Colonic mucosa (tissue), 4 donors: ENCODE results near the gene PTBP3. TPM values are rescaled to one million over a fixed set of nuclear protein-coding genes. Genes with fewer than 3 reads are reported as not detected.
"Not testable (repeated sequence)": the region's sequence is repeated elsewhere in the genome, so short reads cannot be mapped to it uniquely, and the experiment has no call there.

Experiments used
- DNase-seq: peaks from one replicate; pipeline ENCODE4 v3.0.0-alpha.2; 2020
- H3K27ac ChIP-seq: fragments of 200-600 bp; one replicate; pipeline ENCODE4 v1.8.0; 2021
- H3K27me3 ChIP-seq: fragments of 200-600 bp; one replicate; pipeline ENCODE4 v1.8.0; 2021
- H3K36me3 ChIP-seq: fragments of 200-600 bp; one replicate; pipeline ENCODE4 v1.8.0; 2021
- H3K4me1 ChIP-seq: fragments of 200-600 bp; one replicate; pipeline ENCODE4 v1.8.0; 2021; ENCODE audit warnings: mild to moderate bottlenecking
- H3K4me3 ChIP-seq: fragments of 200-600 bp; one replicate; pipeline ENCODE4 v1.8.0; 2021
- H3K9ac ChIP-seq, 2 donors: one replicate each; pipeline ENCODE4 v1.7.0; 2013; ENCODE audit warnings: control low read depth in 2 of 2, low read depth in 2 of 2, low read length in 2 of 2
- H3K9me3 ChIP-seq: fragments of 200-600 bp; one replicate; pipeline ENCODE4 v1.8.0; 2021
- intact Hi-C: fragments of 100-400 bp; cut with DNase I; formaldehyde crosslinking; loops from one replicate; pipeline ENCODE4 v1.14.1; 2022
- total RNA-seq, 2 donors: library from RNA; stranded (reverse); fragmentation: NEBNext Ultra II Directional in 1 of 2; extraction: Animal tissue kit (Norgen Biotek cat#: 25700) in 1 of 2; gene quantifications; one replicate each; pipeline ENCODE4 v1.2.1, GENCODE V29; 2021
- TF ChIP-seq, protein P1 (sequence below): fragments of 200-600 bp; IDR thresholded peaks from one replicate; pipeline ENCODE4 v1.8.0; 2022; ENCODE audit warnings: antibody characterized with exemption, mild to moderate bottlenecking
- donor health status: healthy.
- donor health status: DM: no; HTN: no; CAD: no.
- donor health status: DM: no; HTN: no; CAD: no.

Gene PTBP3
- total RNA-seq, 2 donors from 2014 or later: 137 to 168 TPM

DNA sequence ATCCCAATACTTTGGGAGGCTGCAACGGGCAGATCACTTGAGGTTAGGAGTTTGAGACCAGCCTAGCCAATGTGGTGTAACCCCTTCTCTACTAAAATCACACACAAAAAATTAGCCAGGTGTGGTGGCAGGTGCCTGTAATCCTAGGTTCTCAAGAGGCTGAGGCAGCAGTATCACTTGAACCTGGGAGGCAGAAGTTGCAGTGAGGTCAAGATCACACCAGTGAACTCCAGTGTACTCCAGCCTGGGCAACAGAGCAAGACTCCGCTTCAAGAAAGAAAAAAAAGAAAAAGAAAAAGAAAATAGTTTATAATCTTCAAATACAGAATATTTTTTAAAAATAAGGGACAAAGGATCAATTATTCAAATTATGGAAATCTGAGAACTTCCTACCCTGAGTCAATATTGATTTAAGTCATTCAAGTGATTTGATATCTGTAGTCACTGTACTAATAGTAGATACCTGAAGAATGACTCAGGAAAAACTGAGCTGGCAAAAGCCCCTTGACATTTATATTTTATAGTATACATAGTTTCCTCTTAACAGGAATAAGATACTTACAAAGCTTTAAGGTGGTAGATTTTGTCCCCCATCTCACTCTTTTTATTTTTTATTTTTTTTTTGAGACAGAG lies 61.8 kb downstream of the PTBP3 start:
- no peak overlapping the region for H3K27ac ChIP-seq
- no peak for DNase-seq
- H3K4me3 ChIP-seq: no peak overlapping the region
- no peaks in the 10 kb centered on the region for H3K36me3 ChIP-seq
- no peak overlapping the region for H3K9ac ChIP-seq
- intact Hi-C loops: no loop called here
- no peaks in the 10 kb centered on the region for H3K27me3 ChIP-seq
- no peaks in the 10 kb centered on the region for H3K9me3 ChIP-seq
- no peaks in the 10 kb centered on the region for H3K4me1 ChIP-seq
- TF ChIP-seq, protein P1, sequence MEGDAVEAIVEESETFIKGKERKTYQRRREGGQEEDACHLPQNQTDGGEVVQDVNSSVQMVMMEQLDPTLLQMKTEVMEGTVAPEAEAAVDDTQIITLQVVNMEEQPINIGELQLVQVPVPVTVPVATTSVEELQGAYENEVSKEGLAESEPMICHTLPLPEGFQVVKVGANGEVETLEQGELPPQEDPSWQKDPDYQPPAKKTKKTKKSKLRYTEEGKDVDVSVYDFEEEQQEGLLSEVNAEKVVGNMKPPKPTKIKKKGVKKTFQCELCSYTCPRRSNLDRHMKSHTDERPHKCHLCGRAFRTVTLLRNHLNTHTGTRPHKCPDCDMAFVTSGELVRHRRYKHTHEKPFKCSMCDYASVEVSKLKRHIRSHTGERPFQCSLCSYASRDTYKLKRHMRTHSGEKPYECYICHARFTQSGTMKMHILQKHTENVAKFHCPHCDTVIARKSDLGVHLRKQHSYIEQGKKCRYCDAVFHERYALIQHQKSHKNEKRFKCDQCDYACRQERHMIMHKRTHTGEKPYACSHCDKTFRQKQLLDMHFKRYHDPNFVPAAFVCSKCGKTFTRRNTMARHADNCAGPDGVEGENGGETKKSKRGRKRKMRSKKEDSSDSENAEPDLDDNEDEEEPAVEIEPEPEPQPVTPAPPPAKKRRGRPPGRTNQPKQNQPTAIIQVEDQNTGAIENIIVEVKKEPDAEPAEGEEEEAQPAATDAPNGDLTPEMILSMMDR: no peak

DNA sequence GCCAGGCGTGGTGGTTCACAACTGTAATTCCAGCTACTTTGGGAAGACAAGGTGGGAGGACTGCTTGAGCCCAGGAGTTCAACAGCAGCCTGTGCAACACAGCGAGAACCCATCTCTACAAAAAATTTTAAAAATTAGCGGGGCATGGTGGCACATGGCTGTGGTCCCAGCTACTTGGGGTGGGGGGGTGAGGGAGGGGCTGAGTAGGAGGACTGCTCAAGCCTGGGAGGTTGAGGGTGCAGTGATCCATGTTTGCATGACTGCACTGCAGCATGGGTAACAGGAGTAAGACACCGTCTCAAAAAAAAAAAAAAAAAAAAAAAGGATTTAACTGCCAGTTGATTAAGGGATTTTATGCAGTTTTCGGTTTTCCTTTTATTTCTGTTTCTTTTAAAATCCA lies 65.0 kb downstream of the PTBP3 start:
- no peaks in the 10 kb centered on the region for H3K36me3 ChIP-seq

DNA sequence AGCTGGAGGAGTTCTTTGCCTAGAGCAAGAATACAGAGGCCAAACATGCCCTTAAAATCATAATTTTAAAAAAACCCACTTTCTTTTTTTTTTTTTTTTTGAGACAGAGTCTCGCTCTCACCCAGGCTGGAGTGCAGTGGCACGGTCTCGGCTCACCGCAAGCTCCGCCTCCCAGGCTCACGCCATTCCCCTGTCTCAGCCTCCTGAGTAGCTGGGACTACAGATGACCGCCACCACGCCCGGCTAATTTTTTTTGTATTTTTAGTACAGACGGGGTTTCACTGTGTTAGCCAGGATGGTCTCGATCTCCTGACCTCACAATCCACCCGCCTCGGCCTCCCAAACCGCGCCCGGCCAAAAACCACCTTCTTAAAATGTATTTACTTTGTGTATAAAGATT lies 66.3 kb downstream of the PTBP3 start:
- H3K4me3 ChIP-seq, intact Hi-C loops, H3K27me3 ChIP-seq, H3K9me3 ChIP-seq, H3K4me1 ChIP-seq, H3K9ac ChIP-seq, H3K36me3 ChIP-seq, H3K27ac ChIP-seq, DNase-seq: not testable (repeated sequence)

More for the DNA sequence above, 65.0 kb downstream of the PTBP3 start:
- no peak for DNase-seq
- H3K4me1 ChIP-seq: no peaks in the 10 kb centered on the region
- H3K9me3 ChIP-seq: no peaks in the 10 kb centered on the region
- H3K9ac ChIP-seq: no peak overlapping the region
- no peak overlapping the region for H3K4me3 ChIP-seq
- H3K27ac ChIP-seq: no peak overlapping the region
- TF ChIP-seq, protein P1: no peak
- intact Hi-C loops: no loop called here
- H3K27me3 ChIP-seq: no peaks in the 10 kb centered on the region

DNA sequence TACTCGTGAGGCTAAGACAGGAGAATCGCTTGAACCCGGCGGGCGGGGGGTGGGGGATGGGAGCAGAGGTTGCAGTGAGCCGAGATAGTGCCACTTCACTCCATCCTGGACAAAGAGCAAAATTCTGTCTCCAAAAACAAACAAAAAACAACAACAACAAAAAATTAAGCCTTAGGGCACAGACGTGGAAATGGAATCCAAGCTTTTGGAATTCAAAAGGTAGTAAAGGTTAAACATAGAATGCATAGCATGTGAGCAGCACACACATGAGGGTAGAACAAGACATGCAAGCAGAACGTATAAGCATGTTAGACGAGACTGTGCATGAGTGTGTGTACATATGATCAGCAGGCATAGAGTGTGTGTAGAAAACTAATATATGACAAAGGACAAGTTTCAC lies 68.0 kb downstream of the PTBP3 start:
- Histone ChIP-seq H3K36me3 (no peaks in the 10 kb centered on the region), H3K27ac (no peak overlapping the region), H3K4me1 (no peaks in the 10 kb centered on the region), H3K9me3 (no peaks in the 10 kb centered on the region), H3K9ac (no peak overlapping the region), H3K4me3 (no peak overlapping the region), H3K27me3 (no peaks in the 10 kb centered on the region)
- DNase-seq: no peak
- intact Hi-C loops: no loop called here
- TF ChIP-seq, protein P1: no peak

DNA sequence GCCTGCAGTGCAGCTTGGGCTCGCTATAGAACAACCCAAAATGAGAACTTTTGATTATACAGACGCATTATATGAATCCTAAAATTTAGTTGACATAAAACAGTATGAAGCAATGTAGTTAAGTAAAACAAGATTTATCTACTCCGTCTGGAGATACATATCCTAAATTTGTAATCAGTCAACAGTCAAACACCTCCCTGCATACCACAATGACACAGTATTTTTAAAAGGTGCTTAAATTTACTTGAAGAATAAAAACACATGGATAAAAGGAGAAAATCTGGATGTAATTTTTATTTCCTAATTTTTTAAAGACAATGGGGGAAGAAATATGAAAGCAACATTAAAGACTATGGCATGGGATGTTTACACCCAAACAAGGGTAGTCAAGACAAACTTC lies 70.8 kb downstream of the PTBP3 start:
- Histone ChIP-seq H3K36me3 (no peaks in the 10 kb centered on the region), H3K9me3 (no peaks in the 10 kb centered on the region), H3K4me3 (no peak overlapping the region), H3K9ac (no peak overlapping the region), H3K27me3 (no peaks in the 10 kb centered on the region), H3K27ac (no peak overlapping the region), H3K4me1 (no peaks in the 10 kb centered on the region)
- TF ChIP-seq, protein P1: no peak
- no peak for DNase-seq
- intact Hi-C loops: no loop called here

DNA sequence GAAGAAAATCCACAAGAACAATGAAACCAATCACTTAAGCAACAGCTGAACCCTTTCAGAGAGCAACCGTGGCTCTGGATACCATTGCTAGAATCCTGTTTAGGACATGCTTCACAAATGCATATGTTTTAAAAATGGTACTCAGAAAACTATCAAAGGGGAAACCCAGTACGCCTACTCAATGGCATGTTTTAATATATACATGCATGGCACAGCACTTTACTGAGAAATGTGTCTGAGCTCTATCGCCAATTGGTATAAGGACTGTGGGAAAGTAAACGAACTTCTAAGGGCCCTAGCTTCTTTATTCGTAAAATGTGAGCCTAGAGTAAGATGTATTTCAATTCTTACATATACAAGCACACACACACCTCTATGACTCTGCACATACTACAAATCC lies 72.3 kb downstream of the PTBP3 start:
- TF ChIP-seq, protein P1: no peak
- no peak for DNase-seq
- intact Hi-C loops: no loop called here
- Histone ChIP-seq H3K4me3 (no peak overlapping the region), H3K9me3 (no peaks in the 10 kb centered on the region), H3K4me1 (no peaks in the 10 kb centered on the region), H3K9ac (no peak overlapping the region), H3K27me3 (no peaks in the 10 kb centered on the region), H3K27ac (no peak overlapping the region), H3K36me3 (no peaks in the 10 kb centered on the region)
